Hematopoietic multipotent progenitor cell (in vitro differentiated cells): ENCODE results near the gene FGF3. TPM values are rescaled to one million over a fixed set of nuclear protein-coding genes. Genes with fewer than 3 reads are reported as not detected.

Experiments
- DNase-seq, 3 donors: peaks; one replicate each; pipeline ENCODE4 v3.0.0-alpha.2; 2011 to 2015; ENCODE audit warnings: low read depth in 2 of 3, low spot score in 2 of 3
- total RNA-seq: library from RNA; depleted of rRNA; stranded (reverse); fragments of >200 nt; gene quantifications from one replicate; pipeline ENCODE4 v1.2.3, GENCODE V29; 2012

FGF3 gene
- total RNA-seq, 1 donor, result not detected

DNA sequence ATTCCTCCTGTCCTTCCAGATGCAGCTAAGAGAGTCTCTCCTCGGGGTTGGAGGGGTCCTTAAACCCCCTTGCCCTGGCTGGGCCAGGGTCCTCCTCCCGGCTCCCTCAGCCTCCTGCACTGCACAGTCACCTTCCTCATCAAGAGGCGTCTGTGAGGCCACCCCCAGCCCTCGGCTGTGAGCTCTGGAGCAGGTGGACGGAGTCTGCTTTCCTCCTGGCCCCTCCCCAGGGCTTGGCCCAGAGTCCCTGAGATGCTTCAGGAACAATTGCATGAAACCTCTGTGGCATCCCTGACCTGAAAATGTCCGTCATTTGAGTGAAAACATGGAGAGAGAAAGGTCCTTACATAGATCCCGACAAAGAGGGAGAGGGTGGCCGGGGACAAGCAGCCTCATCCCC is 6.7 kb upstream of the FGF3 start:
- DNase-seq, result no peak

DNA sequence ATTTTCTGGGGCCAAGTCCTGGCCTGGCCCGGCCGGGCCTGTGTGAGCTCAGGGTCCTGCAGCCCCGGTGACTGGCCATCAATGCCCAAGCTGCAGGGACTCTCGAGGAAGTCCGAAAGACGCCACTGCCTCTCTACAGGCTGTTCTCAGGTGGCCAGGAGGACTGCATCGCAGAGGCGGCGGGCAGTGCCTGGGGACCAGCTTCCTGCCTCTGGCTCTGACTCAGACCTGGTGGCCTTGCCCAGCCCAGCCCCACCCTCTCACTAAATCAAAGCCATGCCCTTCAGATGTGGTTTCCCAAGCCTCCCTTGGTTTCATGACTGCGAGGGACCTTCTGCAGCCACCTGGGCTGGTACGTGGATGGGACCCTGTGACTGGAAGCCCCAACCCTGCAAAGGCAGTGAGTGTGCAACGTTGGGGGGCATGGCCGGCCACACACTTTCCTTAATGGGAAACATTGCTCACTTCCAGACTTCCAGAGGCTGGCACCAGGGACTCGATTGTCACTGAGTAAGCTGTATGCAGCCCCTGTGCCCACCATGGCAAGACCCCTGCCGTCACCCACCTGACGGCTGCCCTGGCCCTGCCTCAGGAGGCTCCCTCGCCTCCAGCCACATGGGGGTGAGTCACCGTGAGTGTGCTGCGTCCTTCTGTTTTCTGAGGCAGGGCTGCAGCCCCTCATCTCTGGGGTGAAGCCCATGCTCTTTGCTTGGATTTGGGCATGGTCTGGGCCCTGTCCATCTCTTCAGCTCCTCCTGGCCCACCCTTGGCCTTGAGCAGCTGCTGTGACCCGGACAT is 6.0 kb upstream of the FGF3 start:
- DNase-seq, result no peak

GRCh38 chr11:69823641-69824265 is 4.5 kb upstream of the FGF3 start:
- no peak for DNase-seq

- no peak for DNase-seq
These were observed 3.7 kb upstream of the FGF3 start for GRCh38 chr11:69822676-69823494.

DNA sequence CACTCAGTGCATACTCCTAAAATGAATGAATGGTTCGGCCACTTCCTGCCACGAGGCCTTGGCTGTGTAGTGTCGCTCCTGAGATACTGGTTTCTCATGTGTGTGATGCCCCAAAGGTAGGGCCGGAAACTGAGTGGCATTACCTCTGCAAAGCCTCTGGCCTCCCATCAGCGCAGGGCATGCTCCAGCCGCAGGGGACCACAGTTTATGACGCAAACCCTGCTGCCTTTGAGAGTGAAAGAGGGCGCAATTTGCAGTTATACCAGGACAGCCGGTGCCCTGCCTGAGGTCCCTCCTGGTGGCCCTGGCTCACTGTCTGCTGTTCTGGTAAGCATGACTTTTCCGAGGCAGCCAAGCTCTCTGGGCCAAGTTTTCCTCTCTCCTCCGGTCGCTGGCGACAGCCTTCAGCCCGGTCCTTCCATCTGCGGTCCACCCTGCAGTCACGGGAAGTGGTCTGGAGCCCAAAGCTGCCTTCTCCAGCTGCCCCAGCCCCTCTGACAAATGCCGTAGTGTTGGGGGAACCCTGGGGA is 2.4 kb upstream of the FGF3 start:
- DNase-seq, result no peak

DNA sequence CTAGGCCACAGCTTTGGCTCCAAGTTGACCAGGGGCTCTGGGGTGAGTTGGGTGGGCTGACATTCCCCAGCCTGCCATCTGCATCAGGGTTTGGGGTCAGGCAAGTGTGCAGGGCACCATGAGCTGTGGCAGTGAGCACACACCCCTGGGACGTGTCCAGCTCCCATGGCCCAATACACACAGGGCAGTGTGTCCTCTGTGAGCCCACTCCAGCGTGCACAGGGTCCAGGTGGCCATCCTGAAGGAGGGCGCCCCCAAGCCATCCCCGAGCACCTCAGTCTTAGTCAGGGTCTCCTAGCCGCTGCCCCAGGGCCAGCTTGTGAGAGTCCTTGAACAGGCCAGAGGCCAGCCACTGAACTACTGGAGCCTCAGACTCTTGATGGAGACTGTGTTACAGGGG is 1.2 kb upstream of the FGF3 start:
- no peak for DNase-seq

DNA sequence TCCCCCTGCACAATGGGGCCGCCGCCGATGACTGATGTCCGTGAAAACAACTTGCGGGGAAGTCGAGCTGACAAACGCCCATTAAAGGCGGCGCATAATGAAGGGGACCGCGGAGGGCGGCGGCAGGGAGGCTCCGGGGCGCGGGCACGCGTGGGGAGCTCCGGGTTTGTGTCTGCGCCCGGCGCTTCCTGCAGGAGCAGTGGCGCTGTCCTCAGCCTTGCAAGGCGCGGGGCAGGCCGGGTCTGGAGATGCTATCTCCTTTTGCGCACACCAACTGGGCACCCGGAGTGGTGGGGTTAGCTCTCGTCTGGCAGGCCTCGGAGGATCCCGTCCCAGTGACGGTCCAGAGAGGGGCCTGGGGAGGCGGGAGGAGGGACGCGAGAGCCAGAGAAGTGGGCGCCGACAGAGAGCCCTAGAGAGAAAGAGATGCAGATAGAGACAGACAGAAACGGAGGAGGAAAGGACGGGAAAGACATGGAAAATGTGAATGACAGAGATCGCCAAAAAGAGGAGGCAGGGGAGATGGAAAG is 390 bp upstream of the FGF3 start:
- DNase-seq, result no peak

DNA sequence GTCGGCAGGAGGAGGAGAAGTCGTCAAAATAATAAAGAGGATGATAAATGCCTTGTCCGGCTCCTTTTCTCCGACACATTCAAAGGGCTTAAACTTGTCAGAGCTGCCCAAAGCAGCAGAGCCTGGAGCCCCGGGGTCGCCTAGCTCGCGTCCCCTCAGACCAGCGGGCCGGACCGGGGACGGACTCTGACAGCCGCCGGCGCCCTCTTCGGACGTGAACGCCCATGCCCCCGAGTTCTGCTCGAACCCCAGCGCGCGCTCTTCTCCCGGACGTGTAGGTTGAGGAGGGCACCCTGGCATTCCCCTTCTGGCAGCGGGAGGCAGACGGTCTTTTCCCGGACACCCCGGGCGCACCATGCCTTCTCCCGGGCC is 999 bp downstream of the FGF3 start:
- no peak for DNase-seq

GRCh38 chr11:69817265-69818230 is 1.7 kb downstream of the FGF3 start:
- DNase-seq, result peak in 2 of 3 donors; percentile 15 to 22

GRCh38 chr11:69816671-69817070 is 2.5 kb downstream of the FGF3 start:
- DNase-seq, result no peak

DNA sequence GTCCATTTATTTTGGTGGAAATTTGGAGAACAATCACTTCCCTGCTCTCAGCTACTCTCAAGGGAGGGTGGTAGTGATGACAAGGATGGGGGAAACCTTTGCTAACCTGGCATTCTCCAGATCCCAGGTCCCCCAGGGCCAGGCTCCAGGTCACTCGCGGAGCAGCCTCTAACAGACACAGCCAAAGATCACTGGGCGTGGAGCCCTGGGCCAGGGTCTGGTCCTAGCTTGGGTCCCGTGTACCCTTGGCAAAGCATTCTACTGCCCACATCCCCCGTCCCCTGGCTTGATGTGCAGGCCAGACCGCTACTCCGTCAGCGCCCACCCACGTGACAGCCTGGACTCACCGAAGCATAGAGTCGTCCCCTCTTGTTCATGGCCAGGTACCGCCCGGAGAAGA is 3.2 kb downstream of the FGF3 start:
- no peak for DNase-seq

DNA sequence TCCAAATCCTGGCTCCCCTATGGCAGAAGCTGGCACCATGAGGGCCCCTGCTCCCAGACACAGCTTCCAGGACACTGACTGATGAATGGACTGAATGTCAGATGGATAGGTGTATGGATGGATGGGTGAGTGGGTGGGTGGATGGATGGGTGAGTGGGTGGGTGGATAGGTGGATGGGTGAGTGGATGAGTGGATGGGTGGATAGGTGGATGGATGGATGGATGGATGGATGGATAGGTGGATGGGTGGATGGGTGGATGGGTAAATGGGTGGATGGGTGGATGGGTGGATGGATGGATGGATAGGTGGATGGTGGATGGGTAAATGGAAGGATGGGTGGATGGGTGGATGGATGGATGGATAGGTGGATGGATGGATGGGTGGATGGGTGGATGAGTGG is 4.3 kb downstream of the FGF3 start:
- DNase-seq, result no peak

DNA sequence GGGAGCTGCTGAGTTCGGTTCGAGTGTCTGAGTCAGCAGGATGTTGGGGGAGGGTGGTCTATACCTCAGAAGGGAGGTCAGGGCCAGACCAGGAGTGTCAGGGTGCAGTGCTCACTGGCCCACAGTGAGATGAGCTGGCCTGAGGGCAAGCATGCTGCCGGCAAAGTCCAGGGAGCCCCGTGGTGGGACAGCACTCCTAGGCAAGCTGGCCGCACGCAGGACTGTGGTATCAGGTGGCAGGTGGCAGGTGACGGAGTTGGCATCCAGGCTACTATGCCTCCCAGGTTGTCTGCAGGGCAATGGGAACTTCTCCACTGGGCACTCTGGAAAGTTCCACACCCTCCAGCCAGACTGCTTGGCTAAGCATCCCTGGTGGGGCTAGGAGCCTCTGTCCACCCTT is 4.8 kb downstream of the FGF3 start:
- DNase-seq, result no peak

DNA sequence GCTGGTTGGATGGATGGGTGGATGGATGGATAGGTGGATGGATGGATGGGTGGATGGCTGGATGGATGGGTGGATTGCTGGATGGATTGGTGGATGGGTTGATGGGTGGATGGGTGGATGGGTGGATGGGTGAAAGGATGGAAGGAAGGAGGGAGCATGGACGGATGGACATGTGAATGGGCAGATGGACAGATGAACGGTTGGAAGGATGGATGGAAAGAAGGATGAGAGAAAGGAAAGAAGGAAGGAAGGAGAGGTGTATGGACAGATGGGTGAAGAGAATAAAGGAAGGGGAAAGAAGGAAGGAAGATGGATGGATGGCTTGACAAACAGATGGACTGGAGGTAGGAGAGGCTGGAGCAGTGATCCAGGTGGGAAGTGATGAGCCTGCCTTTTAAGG is 5.4 kb downstream of the FGF3 start:
- DNase-seq, result no peak

GRCh38 chr11:69812946-69813345 is 6.3 kb downstream of the FGF3 start:
- DNase-seq, result no peak

DNA sequence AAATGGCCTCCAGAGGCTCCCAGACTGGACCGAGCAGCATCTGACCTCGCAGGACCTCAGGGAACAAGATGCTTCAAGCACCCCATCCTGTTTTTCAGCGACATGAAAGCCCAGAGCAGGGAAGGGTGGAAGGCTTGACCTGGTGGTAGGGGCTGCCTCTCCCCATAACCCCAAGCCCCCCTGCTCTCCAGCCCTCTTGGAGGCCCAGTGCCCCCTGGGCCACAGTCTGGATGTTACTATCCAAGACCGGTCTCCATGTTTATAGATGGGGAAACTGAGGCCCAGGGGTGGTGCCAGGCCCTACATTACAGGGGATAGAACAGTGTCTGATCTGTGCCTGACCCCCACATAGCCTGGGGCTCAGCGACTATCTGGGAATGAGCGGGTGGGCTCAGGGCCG is 7.0 kb downstream of the FGF3 start:
- no peak for DNase-seq

GRCh38 chr11:69811431-69811830 is 7.8 kb downstream of the FGF3 start:
- no peak for DNase-seq

- DNase-seq, result no peak
These were observed 8.7 kb downstream of the FGF3 start for GRCh38 chr11:69810289-69811118.

- no peak for DNase-seq
These were observed 10.5 kb downstream of the FGF3 start for GRCh38 chr11:69808667-69809086.
